ENCODE results near the gene SPCS2. TPM values are rescaled to one million over a fixed set of nuclear protein-coding genes. Genes with fewer than 3 reads are reported as not detected.

The SPCS2 gene
- total and polyA plus RNA-seq, 2 of the 8 experiments (the other 6 are each of a cell fraction or from before 2014, with no cell fraction given): 92.7 to 161 TPM

DNA sequence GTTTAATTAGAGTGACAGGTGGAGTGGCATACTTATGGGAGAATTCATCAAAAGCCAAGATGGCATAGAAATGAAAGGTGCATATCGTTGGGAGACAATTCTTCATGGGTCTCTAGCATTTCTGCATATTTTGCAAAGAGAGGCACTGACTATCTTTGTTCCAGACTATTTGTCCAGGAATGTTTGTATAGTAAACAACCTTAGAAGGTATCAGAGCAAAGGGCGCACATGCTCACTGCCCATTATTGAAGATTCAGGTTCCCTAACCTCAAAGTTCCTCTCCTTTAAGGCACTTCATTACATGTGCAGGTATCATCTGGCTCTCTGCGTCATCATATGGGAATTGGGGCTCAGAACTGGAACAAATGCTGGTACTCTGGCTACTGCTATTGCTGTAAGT lies 35.0 kb downstream of the SPCS2 start:
- H3K4me2 ChIP-seq (ENCODE audit: insufficient read depth in 1 of 2, low read depth in 2 of 2, low read length in 2 of 2): no peak overlapping the region
- no peak overlapping the region for H4K8ac ChIP-seq (ENCODE audit: extremely low read depth, insufficient read depth, low read length)
- H3K27ac ChIP-seq (ENCODE audit: low read depth, low read length): no peak overlapping the region
- H4K91ac ChIP-seq (replicated peaks; ENCODE audit: insufficient read length, low read length): no peak overlapping the region
- H4K20me1 ChIP-seq (replicated peaks in 1 of 2; ENCODE audit: control insufficient read depth in 1 of 2, insufficient read depth in 2 of 2, low read length in 2 of 2): no peaks in the 10 kb centered on the region
- no peaks in the 10 kb centered on the region; the same call in 1 of the 2 replicates for H3K79me1 ChIP-seq (ENCODE audit: low read depth, low read length)
- H4K5ac ChIP-seq (ENCODE audit: insufficient read length, low read depth, low read length): no peak overlapping the region
- H2BK5ac ChIP-seq (ENCODE audit: low read depth, low read length): no peak overlapping the region
- H3K56ac ChIP-seq (replicated peaks; ENCODE audit: insufficient read length, low read depth, low read length): no peak overlapping the region
- H3K36me3 ChIP-seq (ENCODE audit: control insufficient read depth in 2 of 4, insufficient read depth in 4 of 4, low read length in 3 of 4): peaks cover 0 to 5% (median 1%) of the 10 kb centered on the region in 4 experiments; a peak in 2 of 8 replicates
- ChIA-PET POLR2A (ENCODE audit: partially characterized antibody) (interaction anchor here (0.9 kb wide), 1 partner anchor 44 kb away, joined by 4 read pairs; no protein-coding TSS in a partner anchor), CTCF (ENCODE audit: partially characterized antibody) (no interaction called here)
- no peak overlapping the region for H3K14ac ChIP-seq (ENCODE audit: insufficient read length)
- no peaks in the 10 kb centered on the region for H3K79me2 ChIP-seq (ENCODE audit: control insufficient read depth in 1 of 2, insufficient read depth in 2 of 2, low read length in 2 of 2)
- peaks cover 2% of the 10 kb centered on the region; the same call in 1 of the 2 replicates for H3K23me2 ChIP-seq (ENCODE audit: low read depth, low read length)
- H2AFZ ChIP-seq (ENCODE audit: low read length): no peak overlapping the region
- no peaks in the 10 kb centered on the region for H3K9me3 ChIP-seq (ENCODE audit: insufficient read depth in 2 of 2, low read depth in 1 of 2, low read length in 1 of 2)
- FAIRE-seq (no peak), DNase-seq (ENCODE audit: low read depth in 1 of 2, low spot score in 2 of 2) (no peak)
- no peak for TF ChIP-seq POLR2AphosphoS5 (IDR thresholded peaks at IDR 0.05; ENCODE audit: low read depth, low read length)
- no peak for TF ChIP-seq SP2 (IDR thresholded peaks at IDR 0.05; ENCODE audit: low read length)
- no peak for TF ChIP-seq HDAC6 (IDR thresholded peaks at IDR 0.05; ENCODE audit: low read depth, low read length)
- TF ChIP-seq PHF8 (conservative IDR thresholded peaks at IDR 0.05; ENCODE audit: low read depth, low read length): no peak
- no peak for TF ChIP-seq TBP (IDR thresholded peaks at IDR 0.05; ENCODE audit: low read depth, low read length)
- TF ChIP-seq, protein P1, sequence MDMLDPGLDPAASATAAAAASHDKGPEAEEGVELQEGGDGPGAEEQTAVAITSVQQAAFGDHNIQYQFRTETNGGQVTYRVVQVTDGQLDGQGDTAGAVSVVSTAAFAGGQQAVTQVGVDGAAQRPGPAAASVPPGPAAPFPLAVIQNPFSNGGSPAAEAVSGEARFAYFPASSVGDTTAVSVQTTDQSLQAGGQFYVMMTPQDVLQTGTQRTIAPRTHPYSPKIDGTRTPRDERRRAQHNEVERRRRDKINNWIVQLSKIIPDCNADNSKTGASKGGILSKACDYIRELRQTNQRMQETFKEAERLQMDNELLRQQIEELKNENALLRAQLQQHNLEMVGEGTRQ (IDR thresholded peaks at IDR 0.05; ENCODE audit: low read length): no peak
- no peak for TF ChIP-seq POU5F1 (IDR thresholded peaks at IDR 0.05; ENCODE audit: low read depth, low read length)
- no peak for TF ChIP-seq CHD1 (IDR thresholded peaks at IDR 0.05; ENCODE audit: low read depth, low read length)
- TF ChIP-seq FOSL1 (IDR thresholded peaks at IDR 0.05; ENCODE audit: insufficient read depth, low read depth, low read length): no peak
- no peaks in the 10 kb centered on the region for H3K4me1 ChIP-seq (replicated peaks in 1 of 4; ENCODE audit: control insufficient read depth in 3 of 4, insufficient read depth in 4 of 4, low read length in 3 of 4)
- H3K4ac ChIP-seq (replicated peaks; ENCODE audit: insufficient read length, low read depth, low read length): no peak overlapping the region
- no peak overlapping the region for H2BK15ac ChIP-seq (ENCODE audit: low read length)
- no peak overlapping the region for H3K23ac ChIP-seq (ENCODE audit: insufficient read length)
- H2BK120ac ChIP-seq (replicated peaks; ENCODE audit: low read depth, low read length): no peak overlapping the region
- no peak overlapping the region for H2BK20ac ChIP-seq (ENCODE audit: low read length)
- no peak overlapping the region for H2AK5ac ChIP-seq (ENCODE audit: low read depth, low read length)
- no peak overlapping the region for H3K18ac ChIP-seq (ENCODE audit: extremely low read depth, low read length)
- H2BK12ac ChIP-seq (ENCODE audit: low read depth, low read length): no peak overlapping the region
- 95% methylated on average over 3 of the region's 3 CpGs; no CpG with 5 or more reads in 1 of the 2 experiments for WGBS, 2 experiments (ENCODE audit: extremely low coverage in 1 of 2, insufficient coverage in 1 of 2, insufficient read length in 1 of 2, insufficient replicate concordance in 2 of 2, low coverage in 1 of 2, low lambda C conversion rate in 2 of 2, missing lambda C conversion rate in 1 of 2)
- H3K9ac ChIP-seq (replicated peaks in 1 of 4; ENCODE audit: extremely low read depth in 1 of 4, low read depth in 3 of 4, low read length in 3 of 4): peak overlapping the region in 1 of 4 experiments; percentile 49; a peak in 1 of 7 replicates
- no peaks in the 10 kb centered on the region for H3K27me3 ChIP-seq (replicated peaks in 1 of 4; ENCODE audit: control insufficient read depth in 3 of 4, extremely low read depth in 1 of 4, insufficient read depth in 3 of 4, low read length in 3 of 4)
- no peak overlapping the region for H3K4me3 ChIP-seq (ENCODE audit: extremely low read depth in 1 of 4, insufficient read depth in 2 of 4, low read depth in 3 of 4, low read length in 4 of 4)

All from H1 (cell line).